BLaER1 treated with 17β-estradiol and CSF1 and Interleukin-3, amounts not matched to agents 10 nM and 100 nM (cell line): ENCODE measurements around the gene BMX.

Experiments used
- H3K27ac ChIP-seq, 11 experiments: shearing (Covaris generic); formaldehyde crosslinking; 2 replicates each; pipeline ENCODE4 v1.8.1; 2022
- H3K27me3 ChIP-seq, 11 experiments: shearing (Covaris generic); formaldehyde crosslinking; 2 replicates each; pipeline ENCODE4 v1.8.1; 2022
- H3K36me3 ChIP-seq, 11 experiments: shearing (Covaris generic); formaldehyde crosslinking; 2 replicates each; pipeline ENCODE4 v1.8.1; 2022
- H3K4me1 ChIP-seq, 10 experiments: shearing (Covaris generic); formaldehyde crosslinking; 2 replicates each; pipeline ENCODE4 v1.8.1; 2022
- H3K4me2 ChIP-seq, 11 experiments: shearing (Covaris generic); formaldehyde crosslinking; 2 replicates each; pipeline ENCODE4 v1.8.1; 2022
- H3K4me3 ChIP-seq, 10 experiments: shearing (Covaris generic); formaldehyde crosslinking; 2 replicates each; pipeline ENCODE4 v1.8.1; 2022
- H3K9ac ChIP-seq, 11 experiments: shearing (Covaris generic); formaldehyde crosslinking; 2 replicates each; pipeline ENCODE4 v1.8.1; 2022
- H3K9me3 ChIP-seq, 11 experiments: shearing (Covaris generic); formaldehyde crosslinking; replicated peaks in 1 of 11; 2 replicates each; pipeline ENCODE4 v1.8.1; 2022
- H4K20me1 ChIP-seq, 11 experiments: shearing (Covaris generic); formaldehyde crosslinking; 2 replicates each; pipeline ENCODE4 v1.8.1; 2022
- Cebpa-rat ChIP-seq, 11 experiments: shearing (Covaris generic); IDR thresholded peaks; 2 replicates each; pipeline ENCODE4 v1.8.1; 2022

The BMX gene

DNA sequence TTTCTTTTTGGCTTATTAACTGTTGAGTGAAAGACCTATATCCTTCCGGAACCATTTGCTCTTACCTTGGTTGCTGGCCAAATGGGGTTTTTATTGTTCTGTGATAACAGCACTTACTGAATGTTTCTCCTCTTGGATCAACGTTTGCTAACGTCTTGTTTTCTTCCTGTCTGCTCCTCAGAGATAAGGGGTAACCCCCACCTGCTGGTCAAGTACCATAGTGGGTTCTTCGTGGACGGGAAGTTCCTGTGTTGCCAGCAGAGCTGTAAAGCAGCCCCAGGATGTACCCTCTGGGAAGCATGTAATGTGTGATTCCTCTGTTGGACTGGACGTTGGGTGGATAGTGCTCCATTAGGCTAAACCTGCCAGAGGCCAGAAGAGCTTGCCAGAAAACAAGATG lies 15.3 kb downstream of the BMX start:
- TF ChIP-seq Cebpa-rat (IDR thresholded peaks at IDR 0.05), result no peak
- Histone ChIP-seq H3K4me2 (no peak overlapping the region), H3K9ac (no peak overlapping the region), H3K4me3 (no peak overlapping the region), H3K4me1 (no peaks in the 10 kb centered on the region), H4K20me1 (no peaks in the 10 kb centered on the region; a peak in 2 of 22 replicates), H3K36me3 (no peaks in the 10 kb centered on the region), H3K9me3 (peaks cover 0 to 10% (median 0%) of the 10 kb centered on the region in 11 experiments; a peak in 2 of 22 replicates), H3K27ac (no peak overlapping the region), H3K27me3 (peaks cover 86 to 98% (median 97%) of the 10 kb centered on the region in 11 experiments)

DNA sequence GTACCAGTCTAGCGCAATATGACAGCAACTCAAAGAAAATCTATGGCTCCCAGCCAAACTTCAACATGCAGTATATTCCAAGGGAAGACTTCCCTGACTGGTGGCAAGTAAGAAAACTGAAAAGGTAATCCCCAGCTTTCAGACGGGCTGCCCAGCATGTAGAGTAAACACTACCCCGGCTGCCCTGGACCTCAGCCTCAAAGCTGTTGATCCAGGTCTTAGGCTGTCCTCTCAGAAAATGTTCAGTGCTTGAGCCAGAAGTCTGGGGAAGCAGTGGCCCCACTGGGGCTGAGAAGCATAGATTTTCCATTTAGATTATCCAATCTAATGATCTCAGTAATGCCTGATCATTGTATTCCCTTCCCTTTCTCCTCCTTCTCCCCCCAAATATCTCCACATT lies 21.9 kb downstream of the BMX start:
- no peak for TF ChIP-seq Cebpa-rat (IDR thresholded peaks at IDR 0.05)
- Histone ChIP-seq H3K27ac (no peak overlapping the region), H3K4me1 (no peaks in the 10 kb centered on the region), H3K36me3 (no peaks in the 10 kb centered on the region), H3K9me3 (peaks cover 0 to 10% (median 0%) of the 10 kb centered on the region in 11 experiments; a peak in 2 of 22 replicates), H3K4me2 (no peak overlapping the region), H3K4me3 (no peak overlapping the region), H3K9ac (no peak overlapping the region), H4K20me1 (no peaks in the 10 kb centered on the region), H3K27me3 (peaks cover 90 to 98% (median 98%) of the 10 kb centered on the region in 11 experiments)

DNA sequence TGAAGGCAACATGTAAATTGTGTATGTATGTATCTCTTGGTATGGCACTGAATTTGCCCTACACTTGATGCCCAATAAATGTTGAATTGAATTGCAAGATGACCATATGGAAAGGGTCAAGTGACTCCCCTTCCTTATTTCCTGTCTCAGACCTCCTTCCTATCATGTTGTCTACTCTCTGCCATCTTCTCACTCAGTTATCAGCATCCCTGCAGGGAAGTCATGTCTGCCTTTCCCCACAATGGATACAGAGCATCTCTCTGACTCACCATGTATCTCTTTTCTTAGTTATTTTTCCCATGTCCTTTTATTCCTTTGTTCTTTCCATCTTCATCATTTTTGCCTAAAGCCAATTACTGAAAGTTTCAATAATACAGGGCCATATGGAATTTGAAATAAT lies 22.5 kb downstream of the BMX start:
- Histone ChIP-seq H3K27me3 (peaks cover 92 to 98% (median 98%) of the 10 kb centered on the region in 11 experiments), H3K4me2 (no peak overlapping the region), H4K20me1 (no peaks in the 10 kb centered on the region), H3K4me1 (no peaks in the 10 kb centered on the region), H3K36me3 (no peaks in the 10 kb centered on the region), H3K9ac (no peak overlapping the region), H3K27ac (no peak overlapping the region), H3K4me3 (no peak overlapping the region), H3K9me3 (peaks cover 0 to 10% (median 0%) of the 10 kb centered on the region in 11 experiments; a peak in 2 of 22 replicates)
- TF ChIP-seq Cebpa-rat (IDR thresholded peaks at IDR 0.05), result no peak

DNA sequence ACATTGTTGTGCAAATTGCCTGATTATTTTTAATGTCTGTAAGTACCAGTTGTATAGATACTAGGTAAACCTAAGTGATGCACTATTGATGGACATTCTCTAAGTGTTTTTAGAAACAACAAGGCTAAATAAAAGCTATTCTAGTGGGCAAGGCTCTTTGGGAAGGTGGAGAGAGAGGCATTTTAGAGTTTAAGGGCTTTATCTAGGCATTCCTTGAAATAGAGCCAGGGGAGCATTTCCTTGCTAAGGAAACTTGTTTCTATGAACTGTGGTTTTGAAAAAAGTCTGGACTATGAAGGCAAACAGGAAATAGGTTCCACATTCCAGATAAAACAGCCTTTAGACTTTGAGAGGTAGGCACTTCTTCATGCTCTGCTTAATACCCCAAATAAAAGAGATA lies 23.8 kb downstream of the BMX start:
- Histone ChIP-seq H3K27me3 (peaks cover 95 to 98% (median 98%) of the 10 kb centered on the region in 11 experiments), H3K36me3 (no peaks in the 10 kb centered on the region), H3K9me3 (peaks cover 0 to 9% (median 0%) of the 10 kb centered on the region in 11 experiments; a peak in 2 of 22 replicates), H4K20me1 (peaks cover 0 to 5% (median 0%) of the 10 kb centered on the region in 11 experiments; a peak in 1 of 22 replicates), H3K27ac (no peak overlapping the region), H3K4me1 (no peaks in the 10 kb centered on the region), H3K4me2 (no peak overlapping the region), H3K9ac (no peak overlapping the region), H3K4me3 (no peak overlapping the region)
- no peak for TF ChIP-seq Cebpa-rat (IDR thresholded peaks at IDR 0.05)

DNA sequence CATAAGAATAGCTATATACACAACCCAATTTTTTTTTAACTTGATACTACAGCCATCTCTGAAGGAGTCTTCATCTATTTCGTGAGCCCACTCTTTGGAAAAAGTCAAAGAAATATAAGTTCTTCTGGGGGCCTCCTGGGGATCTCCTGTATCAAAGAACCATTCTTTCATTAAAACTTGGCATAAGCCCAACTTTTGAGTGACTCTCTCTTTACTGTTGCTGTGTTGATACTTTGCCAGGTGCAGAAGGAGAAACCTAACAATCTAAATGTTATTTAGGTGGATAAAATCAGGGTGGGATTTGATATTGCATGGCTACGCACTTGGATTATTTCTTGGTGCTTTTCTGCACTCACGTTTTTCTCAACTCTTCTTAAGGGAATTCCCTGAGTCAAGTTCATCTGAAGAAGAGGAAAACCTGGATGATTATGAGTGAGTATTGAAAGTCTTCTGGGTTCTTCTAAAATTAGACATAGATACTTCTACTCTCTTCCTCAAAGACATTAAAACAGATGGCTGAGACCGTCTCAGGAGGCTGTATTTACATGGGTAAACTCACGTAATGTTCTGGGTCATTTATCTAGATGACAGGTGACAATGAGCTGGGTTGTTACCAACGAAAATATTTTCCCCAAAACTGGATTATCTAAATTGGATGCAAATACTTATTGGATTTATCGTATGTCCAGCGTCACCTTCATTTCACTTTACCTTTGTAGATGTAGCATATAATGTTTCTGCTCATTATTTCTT lies 25.2 kb downstream of the BMX start:
- no peaks in the 10 kb centered on the region for H3K4me1 ChIP-seq
- no peaks in the 10 kb centered on the region for H3K36me3 ChIP-seq
- peaks cover 0 to 3% (median 0%) of the 10 kb centered on the region in 11 experiments; a peak in 1 of 22 replicates for H3K9me3 ChIP-seq
- no peak overlapping the region for H3K9ac ChIP-seq
- TF ChIP-seq Cebpa-rat (IDR thresholded peaks at IDR 0.05), result no peak
- peaks cover 95 to 98% (median 98%) of the 10 kb centered on the region in 11 experiments for H3K27me3 ChIP-seq
- H3K4me2 ChIP-seq, result no peak overlapping the region
- H3K4me3 ChIP-seq, result no peak overlapping the region
- no peak overlapping the region for H3K27ac ChIP-seq
- H4K20me1 ChIP-seq, result peaks cover 0 to 5% (median 0%) of the 10 kb centered on the region in 11 experiments; a peak in 2 of 22 replicates

DNA sequence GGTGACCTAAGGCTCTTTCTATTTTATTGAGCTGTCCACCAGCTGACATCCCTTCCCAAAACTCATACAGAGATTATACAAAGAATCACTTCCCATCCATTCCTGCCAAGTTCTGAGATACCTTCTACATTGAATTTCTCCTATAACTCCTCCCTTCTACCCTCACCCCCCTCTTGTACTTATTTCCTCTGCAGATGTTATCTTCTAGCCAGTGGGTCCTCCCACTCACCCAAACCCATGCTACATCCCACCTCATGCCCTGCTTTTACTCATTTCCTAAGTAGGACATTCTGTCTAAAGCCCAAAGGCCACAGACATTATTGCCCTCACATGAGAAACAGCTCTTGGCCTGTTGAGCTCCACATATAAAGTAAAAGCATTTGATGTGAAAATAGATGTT lies 28.6 kb downstream of the BMX start:
- H3K36me3 ChIP-seq, result no peaks in the 10 kb centered on the region
- H4K20me1 ChIP-seq, result peaks cover 0 to 9% (median 0%) of the 10 kb centered on the region in 11 experiments; a peak in 2 of 22 replicates
- no peaks in the 10 kb centered on the region for H3K4me1 ChIP-seq
- TF ChIP-seq Cebpa-rat (IDR thresholded peaks at IDR 0.05), result no peak
- no peak overlapping the region for H3K27ac ChIP-seq
- no peak overlapping the region for H3K4me2 ChIP-seq
- H3K9me3 ChIP-seq, result no peaks in the 10 kb centered on the region
- no peak overlapping the region for H3K4me3 ChIP-seq
- H3K9ac ChIP-seq, result no peak overlapping the region
- H3K27me3 ChIP-seq, result peaks cover 95 to 98% (median 98%) of the 10 kb centered on the region in 11 experiments

DNA sequence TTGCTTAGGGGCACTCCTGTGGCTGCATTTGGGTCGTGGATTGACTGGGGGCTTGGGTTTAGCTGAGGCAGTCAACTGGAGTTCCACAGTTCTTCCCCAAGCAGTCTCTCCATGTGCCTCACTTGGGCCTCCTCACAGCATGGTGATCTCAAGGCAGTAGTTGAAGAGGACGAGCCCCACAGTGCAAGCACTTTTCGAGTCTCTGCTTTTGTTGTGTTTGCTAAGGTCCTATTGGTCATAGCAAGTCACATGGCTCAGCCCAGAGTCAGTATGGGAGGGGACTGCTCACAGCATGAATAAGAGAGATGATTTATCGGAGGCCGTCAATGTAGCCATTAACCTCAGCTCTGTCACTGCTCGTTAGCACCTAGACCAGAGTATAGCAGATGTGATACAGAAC lies 29.7 kb downstream of the BMX start:
- Histone ChIP-seq H3K4me2 (no peak overlapping the region), H3K4me1 (no peaks in the 10 kb centered on the region), H3K9ac (no peak overlapping the region), H3K27ac (no peak overlapping the region), H4K20me1 (peaks cover 0 to 9% (median 0%) of the 10 kb centered on the region in 11 experiments; a peak in 2 of 22 replicates), H3K4me3 (no peak overlapping the region), H3K27me3 (peaks cover 95 to 98% (median 98%) of the 10 kb centered on the region in 11 experiments), H3K36me3 (no peaks in the 10 kb centered on the region), H3K9me3 (no peaks in the 10 kb centered on the region)
- TF ChIP-seq Cebpa-rat (IDR thresholded peaks at IDR 0.05), result no peak

DNA sequence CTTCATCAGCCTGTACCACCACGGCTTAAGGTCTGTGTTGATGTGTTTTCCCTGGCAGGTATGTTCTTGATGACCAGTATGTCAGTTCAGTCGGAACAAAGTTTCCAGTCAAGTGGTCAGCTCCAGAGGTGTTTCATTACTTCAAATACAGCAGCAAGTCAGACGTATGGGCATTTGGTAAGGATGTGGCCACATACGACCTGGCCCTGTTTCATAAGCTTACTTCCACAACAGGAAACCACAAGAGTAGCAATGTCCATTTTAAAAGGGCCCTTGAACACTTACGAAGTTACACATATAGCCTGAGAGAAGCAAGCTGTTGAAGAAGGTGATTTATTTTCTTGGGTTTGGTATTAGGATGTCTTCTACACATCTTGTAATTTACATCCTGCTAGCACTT lies 46.1 kb downstream of the BMX start:
- Histone ChIP-seq H3K4me3 (no peak overlapping the region), H3K9me3 (peaks cover 0 to 9% (median 6%) of the 10 kb centered on the region in 11 experiments; a peak in 10 of 22 replicates), H3K4me2 (no peak overlapping the region), H4K20me1 (peaks cover 0 to 6% (median 0%) of the 10 kb centered on the region in 11 experiments; a peak in 3 of 22 replicates), H3K27me3 (peaks cover 89 to 100% (median 97%) of the 10 kb centered on the region in 11 experiments), H3K36me3 (no peaks in the 10 kb centered on the region), H3K4me1 (no peaks in the 10 kb centered on the region), H3K9ac (no peak overlapping the region), H3K27ac (no peak overlapping the region)
- TF ChIP-seq Cebpa-rat (IDR thresholded peaks at IDR 0.05), result no peak

DNA sequence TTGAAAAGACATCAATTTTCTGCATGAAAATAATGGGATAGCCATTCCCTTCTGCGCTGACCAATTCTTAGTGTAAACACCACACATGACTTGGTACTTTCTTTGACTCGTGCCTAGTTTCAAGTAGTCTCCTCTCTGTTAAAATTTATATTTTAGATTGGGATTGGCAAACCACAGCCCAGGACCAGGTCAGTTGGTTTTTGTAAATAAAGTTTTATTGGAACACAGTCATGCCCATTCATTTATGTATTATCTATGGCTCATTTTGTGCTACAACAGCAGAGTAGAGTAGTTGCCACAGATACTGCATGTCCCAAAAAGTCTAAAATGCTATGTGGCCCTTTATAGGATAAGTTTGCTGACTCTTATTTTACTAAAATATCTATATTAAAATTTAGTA lies 46.7 kb downstream of the BMX start:
- Histone ChIP-seq H3K4me3 (no peak overlapping the region), H3K9ac (no peak overlapping the region), H3K9me3 (peaks cover 0 to 9% (median 6%) of the 10 kb centered on the region in 11 experiments; a peak in 10 of 22 replicates), H3K4me1 (no peaks in the 10 kb centered on the region), H3K27me3 (peaks cover 89 to 100% (median 97%) of the 10 kb centered on the region in 11 experiments), H3K4me2 (no peak overlapping the region), H3K36me3 (no peaks in the 10 kb centered on the region), H4K20me1 (peaks cover 0 to 6% (median 0%) of the 10 kb centered on the region in 11 experiments; a peak in 3 of 22 replicates), H3K27ac (no peak overlapping the region)
- no peak for TF ChIP-seq Cebpa-rat (IDR thresholded peaks at IDR 0.05)
